ENCODE results near the gene OR52E2.

OR52E2 gene

GRCh38 chr11:5038341-5038740 is 21.1 kb downstream of the OR52E2 start:
- TF ChIP-seq POLR2A (IDR thresholded peaks at IDR 0.05; ENCODE audit: low read depth, low read length) = no peak
- TF ChIP-seq POLR2AphosphoS5 (IDR thresholded peaks at IDR 0.05; ENCODE audit: low read depth, low read length) = no peak
- no peak for TF ChIP-seq POU2F2 (IDR thresholded peaks at IDR 0.05; ENCODE audit: low read depth, low read length)
- TF ChIP-seq PAX5 (IDR thresholded peaks at IDR 0.05; ENCODE audit: insufficient read depth, low read length, severe bottlenecking) = no peak
- no peak for TF ChIP-seq TAF1 (IDR thresholded peaks at IDR 0.05; ENCODE audit: low read depth, low read length)
- TF ChIP-seq SPI1 (IDR thresholded peaks at IDR 0.05; ENCODE audit: low read depth, low read length) = no peak
- DNase-seq (ENCODE audit: insufficient read length, low spot score) (no peak), FAIRE-seq (no peak)

- FAIRE-seq (no peak), DNase-seq (ENCODE audit: insufficient read length, low spot score) (no peak)
- TF ChIP-seq PAX5 (IDR thresholded peaks at IDR 0.05; ENCODE audit: insufficient read depth, low read length, severe bottlenecking) = no peak
- no peak for TF ChIP-seq SPI1 (IDR thresholded peaks at IDR 0.05; ENCODE audit: low read depth, low read length)
- no peak for TF ChIP-seq POLR2AphosphoS5 (IDR thresholded peaks at IDR 0.05; ENCODE audit: low read depth, low read length)
- no peak for TF ChIP-seq TAF1 (IDR thresholded peaks at IDR 0.05; ENCODE audit: low read depth, low read length)
- no peak for TF ChIP-seq POLR2A (IDR thresholded peaks at IDR 0.05; ENCODE audit: low read depth, low read length)
- no peak for TF ChIP-seq POU2F2 (IDR thresholded peaks at IDR 0.05; ENCODE audit: low read depth, low read length)
Measured at GRCh38 chr11:5037926-5038325, 21.5 kb downstream of the OR52E2 start.

GRCh38 chr11:5036669-5037068 is 22.8 kb downstream of the OR52E2 start:
- TF ChIP-seq SPI1 (IDR thresholded peaks at IDR 0.05; ENCODE audit: low read depth, low read length) (no peak), PAX5 (IDR thresholded peaks at IDR 0.05; ENCODE audit: insufficient read depth, low read length, severe bottlenecking) (no peak), POLR2AphosphoS5 (IDR thresholded peaks at IDR 0.05; ENCODE audit: low read depth, low read length) (no peak), TAF1 (IDR thresholded peaks at IDR 0.05; ENCODE audit: low read depth, low read length) (no peak), POLR2A (IDR thresholded peaks at IDR 0.05; ENCODE audit: low read depth, low read length) (no peak), POU2F2 (IDR thresholded peaks at IDR 0.05; ENCODE audit: low read depth, low read length) (no peak)
- no peak for FAIRE-seq

GRCh38 chr11:5021996-5022395 is 37.4 kb downstream of the OR52E2 start:
- FAIRE-seq = no peak
- DNase-seq (ENCODE audit: insufficient read length, low spot score) = no peak

More at GRCh38 chr11:5036669-5037068, 22.8 kb downstream of the OR52E2 start:
- no peak for DNase-seq (ENCODE audit: insufficient read length, low spot score)

GRCh38 chr11:5013012-5013411 is 46.4 kb downstream of the OR52E2 start:
- no peak for DNase-seq (ENCODE audit: insufficient read length, low spot score)
- FAIRE-seq = no peak
- no peak for TF ChIP-seq TAF1 (IDR thresholded peaks at IDR 0.05; ENCODE audit: low read depth, low read length)
- no peak for TF ChIP-seq PAX5 (IDR thresholded peaks at IDR 0.05; ENCODE audit: insufficient read depth, low read length, severe bottlenecking)
- no peak for TF ChIP-seq POU2F2 (IDR thresholded peaks at IDR 0.05; ENCODE audit: low read depth, low read length)
- TF ChIP-seq POLR2AphosphoS5 (IDR thresholded peaks at IDR 0.05; ENCODE audit: low read depth, low read length) = no peak
- no peak for TF ChIP-seq POLR2A (IDR thresholded peaks at IDR 0.05; ENCODE audit: low read depth, low read length)
- TF ChIP-seq SPI1 (IDR thresholded peaks at IDR 0.05; ENCODE audit: low read depth, low read length) = no peak

More at GRCh38 chr11:5021996-5022395, 37.4 kb downstream of the OR52E2 start:
- TF ChIP-seq POU2F2 (IDR thresholded peaks at IDR 0.05; ENCODE audit: low read depth, low read length) (no peak), PAX5 (IDR thresholded peaks at IDR 0.05; ENCODE audit: insufficient read depth, low read length, severe bottlenecking) (no peak), POLR2A (IDR thresholded peaks at IDR 0.05; ENCODE audit: low read depth, low read length) (no peak), TAF1 (IDR thresholded peaks at IDR 0.05; ENCODE audit: low read depth, low read length) (no peak), POLR2AphosphoS5 (IDR thresholded peaks at IDR 0.05; ENCODE audit: low read depth, low read length) (no peak), SPI1 (IDR thresholded peaks at IDR 0.05; ENCODE audit: low read depth, low read length) (no peak)

GRCh38 chr11:5011254-5011653 is 48.2 kb downstream of the OR52E2 start:
- no peak for FAIRE-seq
- no peak for TF ChIP-seq PAX5 (IDR thresholded peaks at IDR 0.05; ENCODE audit: insufficient read depth, low read length, severe bottlenecking)
- no peak for TF ChIP-seq TAF1 (IDR thresholded peaks at IDR 0.05; ENCODE audit: low read depth, low read length)
- TF ChIP-seq POU2F2 (IDR thresholded peaks at IDR 0.05; ENCODE audit: low read depth, low read length) = no peak
- TF ChIP-seq POLR2AphosphoS5 (IDR thresholded peaks at IDR 0.05; ENCODE audit: low read depth, low read length) = no peak
- no peak for TF ChIP-seq SPI1 (IDR thresholded peaks at IDR 0.05; ENCODE audit: low read depth, low read length)
- no peak for TF ChIP-seq POLR2A (IDR thresholded peaks at IDR 0.05; ENCODE audit: low read depth, low read length)
- no peak for DNase-seq (ENCODE audit: insufficient read length, low spot score)
